HG03520 (cell line): ENCODE data around the gene MYRFL.
"Not testable (repeated sequence)": the region's sequence is repeated elsewhere in the genome, so short reads cannot be mapped to it uniquely, and the experiment has no call there.

ENCODE experiments used
- ATAC-seq: cut with Tn5 transposase; IDR thresholded peaks from one replicate; pipeline ENCODE4 v1.9.1; 2021; ENCODE audit warnings: mild to moderate bottlenecking, moderate library complexity; ENCODE audit not compliant: unreplicated experiment

The MYRFL gene

GRCh38 chr12:69985656-69986055, 160.6 kb downstream of the MYRFL start:
- ATAC-seq = peak; percentile 89

- no peak for ATAC-seq
Observed at GRCh38 chr12:69986114-69986513, 161.1 kb downstream of the MYRFL start.

DNA sequence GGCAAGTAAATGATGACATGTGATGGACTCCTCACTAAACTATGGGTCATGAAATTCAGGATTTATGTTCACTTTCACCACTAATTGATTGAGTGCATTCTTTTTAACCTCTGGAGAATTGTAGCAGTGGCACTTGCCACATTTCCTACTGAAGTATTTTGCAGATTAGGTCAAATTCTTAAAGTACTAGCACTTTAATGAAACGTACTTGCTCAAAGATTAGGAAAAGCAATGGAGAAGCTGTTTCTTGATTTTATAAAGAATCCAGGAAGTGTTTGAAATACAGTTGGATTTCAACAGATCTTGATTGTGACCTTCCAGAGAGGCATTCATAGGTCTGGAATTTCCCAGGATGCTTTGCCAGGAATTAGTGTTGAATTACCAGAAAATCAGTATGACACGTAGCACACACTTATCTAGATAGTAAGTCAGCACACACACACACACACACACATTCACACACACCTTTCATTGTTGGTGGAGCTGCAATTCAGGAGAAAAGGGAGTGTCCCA, 162.6 kb downstream of the MYRFL start:
- ATAC-seq = no peak

- ATAC-seq = no peak
Observed at GRCh38 chr12:69988481-69989321, 163.7 kb downstream of the MYRFL start.

GRCh38 chr12:69991690-69992288, 166.8 kb downstream of the MYRFL start:
- ATAC-seq = no peak

DNA sequence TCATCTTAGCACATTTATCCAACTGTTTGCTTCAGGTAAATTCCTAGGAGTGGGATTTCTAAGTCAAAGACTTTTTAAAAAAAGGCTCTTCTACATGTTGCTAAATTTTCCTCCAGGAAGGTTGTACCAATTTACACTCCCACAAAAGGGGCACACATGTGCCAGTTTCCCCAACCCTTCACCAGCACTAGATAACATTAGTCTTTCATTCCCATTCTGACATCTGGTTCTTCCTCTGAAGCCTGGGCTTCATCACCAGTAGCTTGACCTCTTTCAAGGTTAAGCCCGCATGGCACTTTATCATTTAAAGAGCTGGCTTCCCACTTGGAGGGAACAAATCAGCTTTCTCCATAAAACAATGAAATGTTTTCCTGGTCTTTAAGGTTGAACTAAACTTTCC, 168.4 kb downstream of the MYRFL start:
- ATAC-seq = no peak

DNA sequence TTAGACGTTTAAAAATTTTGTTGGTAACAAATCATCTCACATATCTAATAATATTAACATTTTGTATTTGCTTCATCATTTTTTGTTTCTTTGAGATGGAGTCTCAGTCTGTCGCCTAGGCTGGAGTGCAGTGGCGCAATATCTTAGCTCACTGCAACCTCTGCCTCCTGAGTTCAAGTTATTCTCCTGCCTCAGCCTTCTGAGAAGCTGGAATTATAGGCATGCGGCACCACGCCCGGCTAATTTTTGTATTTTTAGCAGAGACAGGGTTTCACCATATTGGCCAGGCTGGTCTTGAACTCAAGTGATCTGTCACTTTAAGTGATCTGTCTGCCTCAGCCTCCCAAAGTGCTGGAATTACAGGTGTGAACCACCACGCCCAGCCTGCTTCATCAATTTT, 169.1 kb downstream of the MYRFL start:
- not testable (repeated sequence) for ATAC-seq

- ATAC-seq = no peak
Observed at GRCh38 chr12:69994724-69995173, 169.7 kb downstream of the MYRFL start.

DNA sequence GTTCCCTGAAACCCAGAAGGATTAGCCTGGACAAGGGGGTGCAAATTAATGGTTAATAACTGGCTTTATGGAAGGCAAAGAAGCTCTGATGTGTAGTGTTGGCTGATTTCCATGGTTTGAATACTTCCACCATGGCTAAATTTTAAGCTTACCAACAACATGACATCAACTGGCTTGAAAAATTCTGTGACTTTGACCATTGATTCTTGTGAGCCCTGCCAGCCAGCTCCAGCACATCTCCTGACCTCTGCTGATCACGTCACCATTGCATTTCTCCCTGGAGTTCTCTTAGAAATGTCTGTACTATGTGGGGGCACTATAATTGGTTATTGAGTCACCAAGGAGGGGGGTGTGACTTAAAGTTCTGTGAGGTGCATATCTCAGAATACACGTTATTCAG, 171.2 kb downstream of the MYRFL start:
- no peak for ATAC-seq

GRCh38 chr12:69996722-69997121, 171.7 kb downstream of the MYRFL start:
- ATAC-seq = no peak

GRCh38 chr12:69998011-69998410, 173.0 kb downstream of the MYRFL start:
- ATAC-seq = no peak

- no peak for ATAC-seq
Observed at GRCh38 chr12:69998922-69999321, 173.9 kb downstream of the MYRFL start.

DNA sequence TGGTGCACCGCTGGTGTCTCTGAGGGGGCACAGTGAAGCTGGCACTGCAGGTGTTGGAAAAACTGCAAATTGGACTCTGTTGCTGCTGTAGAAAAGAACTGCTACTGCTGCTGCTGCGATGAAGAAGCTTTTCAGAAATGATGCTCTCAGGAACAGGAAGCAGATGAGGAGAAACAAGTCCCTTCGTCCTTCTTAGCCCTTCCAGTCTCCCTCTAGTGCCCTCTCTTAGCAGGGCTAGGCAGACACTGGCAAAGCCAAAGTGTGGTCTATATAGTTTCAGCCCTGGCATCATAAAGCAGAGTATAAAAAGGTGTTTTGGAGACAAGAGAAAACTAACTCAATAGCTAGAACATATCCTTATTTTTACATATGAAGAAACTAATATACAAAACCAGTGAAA, 174.5 kb downstream of the MYRFL start:
- ATAC-seq = no peak

DNA sequence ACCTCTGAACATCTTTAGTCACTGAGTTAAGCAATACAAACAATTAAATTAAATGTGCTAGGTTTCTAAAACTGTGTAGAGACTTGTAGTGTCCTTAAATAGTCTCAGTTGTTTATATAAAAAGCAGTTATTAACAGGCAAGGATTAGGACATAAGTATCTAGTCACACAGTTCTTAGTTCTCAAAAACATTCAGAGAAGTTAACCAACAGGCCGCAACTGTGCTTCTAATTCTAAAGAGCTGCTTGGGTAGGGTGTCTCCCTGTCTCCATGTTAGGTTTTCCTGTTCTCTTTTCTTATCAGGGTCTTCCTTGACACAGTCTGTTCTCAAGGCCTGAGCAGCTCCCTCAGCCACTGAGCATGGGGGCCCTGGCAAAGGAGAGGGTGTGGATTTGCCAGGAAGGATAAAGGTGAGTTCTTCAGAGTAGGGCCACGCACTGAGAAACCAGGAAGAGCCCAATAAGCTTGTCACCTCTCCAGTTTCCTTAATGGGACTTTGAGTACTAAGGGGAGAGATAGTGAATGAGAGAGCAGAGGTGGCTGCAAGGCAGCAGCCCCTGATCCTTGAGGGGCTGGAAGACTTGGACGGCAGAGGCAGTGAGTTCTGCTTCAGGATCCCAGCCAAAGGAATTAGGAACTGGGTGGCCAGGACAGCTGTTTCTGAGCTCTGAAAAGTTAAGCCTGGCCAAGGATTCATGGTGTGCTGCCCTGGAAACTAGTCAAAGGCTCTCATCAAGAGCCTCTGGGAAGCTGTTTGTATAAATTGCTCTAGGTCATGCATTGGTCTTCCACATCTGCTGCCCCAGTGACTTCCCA, 177.3 kb downstream of the MYRFL start:
- no peak for ATAC-seq

GRCh38 chr12:70002912-70003255, 177.9 kb downstream of the MYRFL start:
- no peak for ATAC-seq

DNA sequence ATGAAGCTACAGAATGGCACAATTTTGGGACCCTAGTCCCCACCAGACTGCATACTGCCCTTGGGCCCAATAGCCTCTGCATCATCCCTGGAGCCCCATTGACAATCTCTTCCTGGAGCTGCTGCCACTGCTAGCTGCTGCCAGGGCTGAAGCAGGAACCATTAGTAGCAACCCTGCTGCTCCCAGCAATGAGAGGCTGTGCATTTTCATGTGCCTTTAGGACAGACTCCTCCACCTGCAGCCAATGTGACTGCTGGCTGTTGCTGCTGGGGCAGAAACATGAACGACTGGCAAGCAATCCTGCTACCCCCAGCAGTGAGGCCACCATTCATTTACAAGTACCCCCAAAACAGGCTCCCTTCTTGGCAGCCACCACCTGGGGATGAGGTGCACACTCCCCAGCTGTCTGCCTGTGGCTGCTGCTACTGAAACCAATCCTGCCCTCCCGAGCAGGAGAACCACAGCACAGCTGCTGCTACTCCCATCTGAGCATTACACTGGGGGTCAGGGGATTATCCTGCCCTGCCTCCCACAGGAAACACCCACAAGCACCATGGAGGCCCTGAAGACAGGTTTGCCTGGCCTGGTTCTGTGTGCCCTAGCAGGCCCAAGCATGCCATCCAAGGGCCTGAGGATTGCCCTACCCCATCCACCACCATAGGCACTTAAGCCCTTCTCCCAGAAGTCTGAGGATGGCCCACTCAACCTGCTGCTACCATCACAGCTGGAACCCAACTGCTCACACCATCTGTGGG, 181.0 kb downstream of the MYRFL start:
- ATAC-seq = no peak

DNA sequence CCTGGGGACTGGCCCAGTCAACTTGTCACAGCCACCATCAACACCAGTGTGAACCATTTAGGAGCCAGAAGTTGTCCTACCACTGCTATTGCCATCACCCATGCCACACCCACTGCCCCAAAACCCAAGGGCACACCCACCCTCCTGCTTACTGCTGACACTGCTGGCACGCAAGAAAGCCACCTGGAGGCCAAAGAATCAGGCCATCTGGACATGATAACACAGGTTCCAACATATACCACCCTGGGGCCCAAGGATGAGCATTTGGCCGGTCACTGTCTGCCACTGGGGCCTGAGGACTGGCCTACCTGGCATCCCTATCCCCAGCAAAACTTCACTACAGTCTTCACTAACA, 181.6 kb downstream of the MYRFL start:
- ATAC-seq = no peak

GRCh38 chr12:70007687-70008086, 182.7 kb downstream of the MYRFL start:
- ATAC-seq = no peak
